PFSK-1 (cell line): ENCODE data around the gene PTPRN2.

ENCODE experiments used
- FOXP2 ChIP-seq: optimal IDR thresholded peaks from 2 replicates; pipeline ENCODE3; 2011; ENCODE audit warnings: borderline replicate concordance, control low read depth, inconsistent platforms; ENCODE audit not compliant: insufficient read depth; ENCODE audit errors: extremely low read length, extremely low read depth
- POLR2AphosphoS5 ChIP-seq: IDR thresholded peaks from 2 replicates; pipeline ENCODE4 v1.6.1; 2012; ENCODE audit warnings: low read depth, mild to moderate bottlenecking, control low read depth, low read length, moderate library complexity
- REST ChIP-seq, 2 experiments: IDR thresholded peaks; 2 replicates each; pipeline versions ENCODE4 v1.6.1 to v1.8.0; 2011 to 2012; ENCODE audit warnings: low read depth in 2 of 2, low read length in 2 of 2, control low read depth in 1 of 2, inconsistent platforms in 1 of 2, mild to moderate bottlenecking in 1 of 2, moderate library complexity in 1 of 2; ENCODE audit not compliant: insufficient read depth in 1 of 2
- SIN3A ChIP-seq: IDR thresholded peaks from 2 replicates; pipeline ENCODE4 v1.6.1; 2012; ENCODE audit warnings: mild to moderate bottlenecking, low read length, moderate library complexity, borderline replicate concordance; ENCODE audit not compliant: insufficient read depth
- TAF1 ChIP-seq: IDR thresholded peaks from 2 replicates; pipeline ENCODE4 v1.6.1; 2012; ENCODE audit warnings: low read length, control low read depth, borderline replicate concordance; ENCODE audit not compliant: insufficient read depth

Gene PTPRN2

GRCh38 chr7:158407581-158408317 is 179.9 kb downstream of the PTPRN2 start:
- no peak for TF ChIP-seq FOXP2
- no peak for TF ChIP-seq TAF1
- no peak for TF ChIP-seq POLR2AphosphoS5

- TF ChIP-seq SIN3A (no peak), FOXP2 (no peak), POLR2AphosphoS5 (no peak), REST (IDR thresholded peaks at IDR 0.05; ENCODE audit: insufficient read depth in 1 of 2, low read depth in 2 of 2, low read length in 2 of 2) (no peak), TAF1 (no peak)
These were observed 180.8 kb downstream of the PTPRN2 start for GRCh38 chr7:158406801-158407200.

- TF ChIP-seq SIN3A (no peak), TAF1 (no peak), REST (IDR thresholded peaks at IDR 0.05; ENCODE audit: insufficient read depth in 1 of 2, low read depth in 2 of 2, low read length in 2 of 2) (no peak), FOXP2 (no peak), POLR2AphosphoS5 (no peak)
These were observed 181.3 kb downstream of the PTPRN2 start for GRCh38 chr7:158406364-158406763.

GRCh38 chr7:158405324-158405723 is 182.3 kb downstream of the PTPRN2 start:
- TF ChIP-seq SIN3A (no peak), TAF1 (no peak), FOXP2 (no peak), REST (IDR thresholded peaks at IDR 0.05; ENCODE audit: insufficient read depth in 1 of 2, low read depth in 2 of 2, low read length in 2 of 2) (no peak), POLR2AphosphoS5 (no peak)

- TF ChIP-seq POLR2AphosphoS5, result no peak
- TF ChIP-seq REST (IDR thresholded peaks at IDR 0.05; ENCODE audit: insufficient read depth in 1 of 2, low read depth in 2 of 2, low read length in 2 of 2), result no peak
- TF ChIP-seq FOXP2, result no peak
- no peak for TF ChIP-seq TAF1
- TF ChIP-seq SIN3A, result no peak
These were observed 183.4 kb downstream of the PTPRN2 start for GRCh38 chr7:158404031-158404761.
